Immature natural killer cell (primary cell): Measurements from ENCODE around the gene ANKDD1A. TPM values are rescaled to one million over a fixed set of nuclear protein-coding genes. Genes with fewer than 3 reads are reported as not detected.

Experiments used
- DNase-seq, 3 donors: peaks; one replicate each; pipeline ENCODE4 v3.0.0; 2022; ENCODE audit warnings: mixed read lengths in 1 of 3
- H3K27ac Mint-ChIP-seq, 6 donors: one replicate each; pipeline ENCODE4 v1.8.0; 2020; ENCODE audit warnings: mixed read lengths in 6 of 6, mild to moderate bottlenecking in 5 of 6, inconsistent platforms in 4 of 6, moderate library complexity in 3 of 6
- H3K27me3 Mint-ChIP-seq, 3 donors: one replicate each; pipeline ENCODE4 v1.8.0; 2020 to 2021; ENCODE audit warnings: low read depth in 3 of 3, mild to moderate bottlenecking in 3 of 3, mixed read lengths in 3 of 3, moderate library complexity in 3 of 3, inconsistent platforms in 1 of 3
- H3K36me3 Mint-ChIP-seq, 3 donors: one replicate each; pipeline ENCODE4 v1.8.0; 2020; ENCODE audit warnings: mixed read lengths in 3 of 3, inconsistent platforms in 2 of 3, mild to moderate bottlenecking in 2 of 3
- H3K4me1 Mint-ChIP-seq, 2 donors: one replicate each; pipeline ENCODE4 v1.8.0; 2020; ENCODE audit warnings: inconsistent platforms in 2 of 2, mild to moderate bottlenecking in 2 of 2, mixed read lengths in 2 of 2, moderate library complexity in 1 of 2
- H3K4me3 Mint-ChIP-seq, 5 donors: one replicate each; pipeline ENCODE4 v1.8.0; 2020; ENCODE audit warnings: mild to moderate bottlenecking in 5 of 5, mixed read lengths in 5 of 5, inconsistent platforms in 3 of 5, moderate library complexity in 3 of 5
- H3K9me3 Mint-ChIP-seq, 6 donors: one replicate each; pipeline ENCODE4 v1.8.0; 2020; ENCODE audit warnings: mild to moderate bottlenecking in 6 of 6, mixed read lengths in 6 of 6, inconsistent platforms in 4 of 6, moderate library complexity in 3 of 6
- polyA plus RNA-seq, 3 donors: library from polyadenylated mRNA; unstranded; fragments of 300-500 nt; fragmentation: Illumina TruSeq; gene quantifications; one replicate each; pipeline ENCODE4 v1.2.3, GENCODE V29; 2021

Gene ANKDD1A
- polyA plus RNA-seq, 3 donors from 2014 or later, result 1.5 to 3.1 (median 2.3) TPM

GRCh38 chr15:65004993-65005392 lies 93.3 kb downstream of the ANKDD1A start:
- peaks cover 4 to 15% (median 11%) of the 10 kb centered on the region in 3 donors for H3K36me3 Mint-ChIP-seq
- no peak overlapping the region for H3K27ac Mint-ChIP-seq
- H3K4me1 Mint-ChIP-seq, result no peaks in the 10 kb centered on the region
- no peak for DNase-seq
- H3K9me3 Mint-ChIP-seq, result no peaks in the 10 kb centered on the region
- peaks cover 0 to 2% (median 0%) of the 10 kb centered on the region in 3 donors for H3K27me3 Mint-ChIP-seq
- no peak overlapping the region for H3K4me3 Mint-ChIP-seq

GRCh38 chr15:65006876-65007275 lies 95.2 kb downstream of the ANKDD1A start:
- H3K27me3 Mint-ChIP-seq, result peaks cover 0 to 2% (median 0%) of the 10 kb centered on the region in 3 donors
- no peak overlapping the region for H3K4me3 Mint-ChIP-seq
- DNase-seq, result no peak
- no peak overlapping the region for H3K27ac Mint-ChIP-seq
- no peaks in the 10 kb centered on the region for H3K4me1 Mint-ChIP-seq
- no peaks in the 10 kb centered on the region for H3K9me3 Mint-ChIP-seq
- H3K36me3 Mint-ChIP-seq, result peaks cover 4 to 17% (median 11%) of the 10 kb centered on the region in 3 donors

Other genes starting within 250 kb of the ANKDD1A start
- 1 to 10 TPM in 2 of 3 donors, under 1 TPM in 1; 0.22 to 2.9 (median 1.2) TPM for gene RBPMS2, start 136.3 kb upstream of the ANKDD1A start, polyA plus RNA-seq
- 1 to 10 TPM; 1.1 to 2.5 (median 2.1) TPM for gene PIF1, start 86.3 kb upstream of the ANKDD1A start, polyA plus RNA-seq
- 100 to 1,000 TPM in 1 of 3 donors, 10 to 100 TPM in 2; 37.1 to 104 (median 49.3) TPM for gene PLEKHO2, start 70.0 kb upstream of the ANKDD1A start, polyA plus RNA-seq
- gene SPG21, start 78.0 kb downstream of the ANKDD1A start, polyA plus RNA-seq, result 100 to 1,000 TPM; 112 to 198 (median 121) TPM
- gene MTFMT, start 117.7 kb downstream of the ANKDD1A start, polyA plus RNA-seq, result 10 to 100 TPM; 17.9 to 28.4 (median 18.8) TPM
- gene SLC51B, start 133.5 kb downstream of the ANKDD1A start, polyA plus RNA-seq, result not detected
- gene RASL12, start 156.1 kb downstream of the ANKDD1A start, polyA plus RNA-seq, result not detected
- not detected for gene KBTBD13, start 164.8 kb downstream of the ANKDD1A start, polyA plus RNA-seq
- gene UBAP1L, start 203.3 kb downstream of the ANKDD1A start, polyA plus RNA-seq, result under 1 TPM; 0.26 to 0.53 (median 0.43) TPM
- 10 to 100 TPM in 2 of 3 donors, 1 to 10 TPM in 1; 8.9 to 14.7 (median 14.4) TPM for gene PDCD7, start 221.9 kb downstream of the ANKDD1A start, polyA plus RNA-seq